Stimulated activated CD8-positive, alpha-beta memory T cell treated with anti-CD3 and anti-CD28 coated beads, Interleukin-7, amount 100 ng/mL, for 48 hours (primary cell): ENCODE results near the gene SLC33A1.

Experiments
- DNase-seq, 2 donors: peaks; one replicate each; pipeline ENCODE4 v3.0.0-alpha.2; 2020; ENCODE audit warnings: low read depth in 1 of 2; ENCODE audit errors: extremely low read depth in 1 of 2

Gene SLC33A1

GRCh38 chr3:155792532-155792931 lies 61.7 kb downstream of the SLC33A1 start:
- DNase-seq: no peak

GRCh38 chr3:155791190-155791589 lies 63.0 kb downstream of the SLC33A1 start:
- DNase-seq: no peak

- no peak for DNase-seq
These were observed 63.8 kb downstream of the SLC33A1 start for GRCh38 chr3:155790272-155790925.

GRCh38 chr3:155785662-155786295 lies 68.4 kb downstream of the SLC33A1 start:
- no peak for DNase-seq

GRCh38 chr3:155782390-155782953 lies 71.8 kb downstream of the SLC33A1 start:
- no peak for DNase-seq

GRCh38 chr3:155780291-155780690 lies 73.9 kb downstream of the SLC33A1 start:
- DNase-seq: no peak

- DNase-seq: no peak
These were observed 75.8 kb downstream of the SLC33A1 start for GRCh38 chr3:155778462-155778861.

- DNase-seq: no peak
These were observed 81.4 kb downstream of the SLC33A1 start for GRCh38 chr3:155772801-155773200.

- no peak for DNase-seq
These were observed 83.1 kb downstream of the SLC33A1 start for GRCh38 chr3:155771126-155771525.
